Gastrocnemius medialis (tissue), 4 donors: ENCODE results near the gene FASTKD1.

Experiments used
- POLR2A ChIP-seq, 2 donors: fragments of 450-650 bp; IDR thresholded peaks; one replicate each; pipeline ENCODE4 v1.6.1; 2017; ENCODE audit warnings: antibody characterized with exemption in 2 of 2, mild to moderate bottlenecking in 2 of 2, moderate library complexity in 2 of 2
- TF ChIP-seq, protein P1 (sequence below), 5 experiments: fragments of 450-650 bp in 3 of 5; fragments of 200-600 bp in 2 of 5; sonication (generic) in 2 of 5; IDR thresholded peaks in 4 of 5; conservative IDR thresholded peaks in 1 of 5; 1 replicate in 4 of 5; 2 replicates in 1 of 5; pipeline ENCODE4 v1.5.1; 2016 to 2019; ENCODE audit warnings: antibody characterized with exemption in 5 of 5, mild to moderate bottlenecking in 3 of 5, moderate library complexity in 3 of 5

- TF ChIP-seq, protein P1, sequence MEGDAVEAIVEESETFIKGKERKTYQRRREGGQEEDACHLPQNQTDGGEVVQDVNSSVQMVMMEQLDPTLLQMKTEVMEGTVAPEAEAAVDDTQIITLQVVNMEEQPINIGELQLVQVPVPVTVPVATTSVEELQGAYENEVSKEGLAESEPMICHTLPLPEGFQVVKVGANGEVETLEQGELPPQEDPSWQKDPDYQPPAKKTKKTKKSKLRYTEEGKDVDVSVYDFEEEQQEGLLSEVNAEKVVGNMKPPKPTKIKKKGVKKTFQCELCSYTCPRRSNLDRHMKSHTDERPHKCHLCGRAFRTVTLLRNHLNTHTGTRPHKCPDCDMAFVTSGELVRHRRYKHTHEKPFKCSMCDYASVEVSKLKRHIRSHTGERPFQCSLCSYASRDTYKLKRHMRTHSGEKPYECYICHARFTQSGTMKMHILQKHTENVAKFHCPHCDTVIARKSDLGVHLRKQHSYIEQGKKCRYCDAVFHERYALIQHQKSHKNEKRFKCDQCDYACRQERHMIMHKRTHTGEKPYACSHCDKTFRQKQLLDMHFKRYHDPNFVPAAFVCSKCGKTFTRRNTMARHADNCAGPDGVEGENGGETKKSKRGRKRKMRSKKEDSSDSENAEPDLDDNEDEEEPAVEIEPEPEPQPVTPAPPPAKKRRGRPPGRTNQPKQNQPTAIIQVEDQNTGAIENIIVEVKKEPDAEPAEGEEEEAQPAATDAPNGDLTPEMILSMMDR (IDR thresholded peaks at IDR 0.05 in 4 of 5, conservative IDR thresholded peaks at IDR 0.05 in 1 of 5) = no peak
- TF ChIP-seq POLR2A (IDR thresholded peaks at IDR 0.05) = no peak
These were observed 61.1 kb downstream of the FASTKD1 start for GRCh38 chr2:169512525-169512924.
